Osteoblast (primary cell): ENCODE results near the gene GLCCI1. TPM values are rescaled to one million over a fixed set of nuclear protein-coding genes. Genes with fewer than 3 reads are reported as not detected.
A peak's percentile ranks its signal among the peaks of the same experiment; 100 is the strongest.

Experiments
- DNase-seq: peaks from one replicate; pipeline ENCODE4 v3.0.0; 2011; ENCODE audit warnings: low spot score, mixed read lengths; ENCODE audit not compliant: insufficient read length; ENCODE audit errors: missing footprints
- H2AFZ ChIP-seq: 2 replicates; pipeline ENCODE4 v1.6.0; 2011; ENCODE audit warnings: mild to moderate bottlenecking, low read length
- H3K27ac ChIP-seq: 2 replicates; pipeline ENCODE4 v1.5.1; 2011; ENCODE audit warnings: mild to moderate bottlenecking, low read depth, low read length, moderate library complexity
- H3K27me3 ChIP-seq: 2 replicates; pipeline ENCODE4 v1.6.0; 2012; ENCODE audit warnings: mild to moderate bottlenecking, control low read depth, inconsistent platforms, low read length, moderate library complexity; ENCODE audit not compliant: insufficient read depth
- H3K36me3 ChIP-seq: 2 replicates; pipeline ENCODE4 v1.5.1; 2011; ENCODE audit warnings: mild to moderate bottlenecking, low read length, control low read depth, moderate library complexity; ENCODE audit not compliant: insufficient read depth
- H3K4me1 ChIP-seq: 2 replicates; pipeline ENCODE4 v1.5.1; 2011; ENCODE audit warnings: mild to moderate bottlenecking, low read length, control low read depth, moderate library complexity; ENCODE audit not compliant: insufficient read depth
- H3K4me2 ChIP-seq: 2 replicates; pipeline ENCODE4 v1.6.0; 2011; ENCODE audit warnings: mild to moderate bottlenecking, low read length; ENCODE audit not compliant: insufficient read depth
- H3K4me3 ChIP-seq: fragments of 200-600 bp; sonication (generic); 3 replicates; pipeline ENCODE4 v1.5.1; 2012; ENCODE audit warnings: mild to moderate bottlenecking, low read length, inconsistent platforms; ENCODE audit not compliant: insufficient read depth
- H3K79me2 ChIP-seq: 2 replicates; pipeline ENCODE4 v1.6.0; 2012; ENCODE audit warnings: mild to moderate bottlenecking, low read length, control low read depth, inconsistent platforms; ENCODE audit not compliant: insufficient read depth
- H3K9me3 ChIP-seq: 2 replicates; pipeline ENCODE4 v1.5.1; 2011; ENCODE audit warnings: low read depth, low read length, control low read depth
- H4K20me1 ChIP-seq: 2 replicates; pipeline ENCODE4 v1.6.0; 2012; ENCODE audit warnings: mild to moderate bottlenecking, low read length, control low read depth; ENCODE audit not compliant: insufficient read depth
- CTCF ChIP-seq: IDR thresholded peaks from 2 replicates; pipeline ENCODE4 v1.5.1; 2011; ENCODE audit warnings: mild to moderate bottlenecking, low read depth, low read length, moderate library complexity; ENCODE audit errors: extremely low read depth
- total RNA-seq: library from RNA; depleted of rRNA; stranded (reverse); fragments of >200 nt; gene quantifications from 2 replicates; pipeline ENCODE4 v1.2.3, GENCODE V29; 2012

GLCCI1 gene
- total RNA-seq, 1 donor: 10.1 TPM

DNA sequence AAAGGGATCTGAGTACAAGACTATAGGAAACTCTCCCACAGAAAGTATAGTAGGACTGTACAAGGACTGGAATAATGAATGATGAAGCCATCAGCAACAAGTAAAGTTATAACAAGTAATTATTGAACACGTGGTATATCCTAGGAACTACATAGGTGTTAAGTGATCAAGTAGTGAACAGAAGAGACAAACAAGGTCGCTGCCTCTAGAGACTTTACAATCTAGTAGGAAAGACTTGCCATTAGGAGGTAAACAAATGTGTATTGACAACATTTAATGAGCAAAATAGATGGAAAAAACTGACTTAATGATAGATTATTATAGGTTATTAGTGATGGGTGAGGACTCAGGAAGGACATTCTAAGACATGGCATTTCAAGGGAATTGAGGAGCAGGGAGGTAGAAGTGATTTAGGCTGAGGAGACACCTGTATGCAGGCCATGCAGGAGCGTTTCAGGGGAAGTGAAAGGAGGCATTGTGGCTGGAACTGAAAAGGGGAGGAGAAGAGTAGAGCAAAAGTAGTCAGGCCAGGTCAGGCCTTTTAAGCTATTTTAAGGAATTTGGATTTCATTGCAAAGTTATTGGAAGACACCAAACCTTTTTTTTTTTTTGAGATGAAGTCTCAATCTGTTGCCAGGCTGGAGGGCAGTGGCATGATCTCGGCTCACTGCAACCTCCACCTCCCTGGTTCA is 8.5 kb upstream of the GLCCI1 start:
- H3K4me2 ChIP-seq: no peak overlapping the region
- no peak overlapping the region for H2AFZ ChIP-seq
- DNase-seq: no peak
- H3K79me2 ChIP-seq: no peaks in the 10 kb centered on the region
- no peaks in the 10 kb centered on the region for H4K20me1 ChIP-seq
- peaks cover 22% of the 10 kb centered on the region for H3K4me1 ChIP-seq
- no peaks in the 10 kb centered on the region for H3K36me3 ChIP-seq
- no peak overlapping the region for H3K27ac ChIP-seq
- TF ChIP-seq CTCF: no peak
- H3K4me3 ChIP-seq: no peak overlapping the region
- no peaks in the 10 kb centered on the region for H3K9me3 ChIP-seq
- no peaks in the 10 kb centered on the region for H3K27me3 ChIP-seq

DNA sequence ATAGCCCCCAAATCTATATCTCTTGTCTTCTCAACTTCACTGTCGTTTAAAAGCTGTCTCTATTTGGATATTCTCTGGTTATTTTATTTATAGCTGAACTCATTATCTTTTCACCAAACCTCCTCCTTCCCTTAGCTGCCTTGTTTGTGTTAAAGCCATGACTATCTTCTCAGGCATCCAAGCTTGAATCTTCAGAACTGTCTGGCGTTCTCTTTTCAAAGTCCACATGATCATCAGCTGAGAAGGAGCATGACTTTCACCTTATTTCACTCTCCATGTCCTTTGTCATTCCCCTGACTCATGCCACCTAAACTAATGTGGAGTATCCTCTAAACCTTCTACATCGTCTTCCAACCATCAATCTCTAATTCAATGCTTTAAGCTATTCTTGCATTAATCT is 5.7 kb upstream of the GLCCI1 start:
- H2AFZ ChIP-seq: peak overlapping the region; percentile 16
- TF ChIP-seq CTCF: no peak
- no peaks in the 10 kb centered on the region for H3K79me2 ChIP-seq
- H4K20me1 ChIP-seq: no peaks in the 10 kb centered on the region
- H3K36me3 ChIP-seq: no peaks in the 10 kb centered on the region
- peaks cover 13% of the 10 kb centered on the region for H3K4me1 ChIP-seq
- peak overlapping the region; percentile 24 for H3K4me2 ChIP-seq
- H3K9me3 ChIP-seq: no peaks in the 10 kb centered on the region
- no peak overlapping the region for H3K4me3 ChIP-seq
- no peaks in the 10 kb centered on the region for H3K27me3 ChIP-seq
- peak; percentile 82 for DNase-seq
- no peak overlapping the region for H3K27ac ChIP-seq

DNA sequence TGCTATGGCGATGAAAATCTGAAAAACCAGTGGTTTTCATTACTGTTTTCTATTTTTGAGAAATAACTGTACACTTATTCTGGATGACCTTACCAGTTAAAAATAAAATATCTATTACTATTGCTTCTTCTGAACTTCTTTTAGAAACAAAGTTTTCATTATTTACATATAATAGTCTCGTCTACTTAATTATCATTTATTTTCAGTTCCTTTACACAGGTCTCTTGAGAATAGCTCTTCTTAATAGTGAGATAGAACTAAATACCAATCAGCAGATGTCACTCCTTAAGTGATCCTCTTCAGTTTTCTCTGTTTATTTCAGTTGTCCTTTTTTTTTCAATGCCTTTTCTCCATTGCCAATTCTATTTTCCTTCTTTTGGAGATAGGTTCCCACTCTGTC is 4.3 kb upstream of the GLCCI1 start:
- no peak overlapping the region for H3K4me3 ChIP-seq
- H3K27me3 ChIP-seq: no peaks in the 10 kb centered on the region
- peaks cover 17% of the 10 kb centered on the region for H3K4me1 ChIP-seq
- no peak overlapping the region for H2AFZ ChIP-seq
- H3K9me3 ChIP-seq: no peaks in the 10 kb centered on the region
- no peaks in the 10 kb centered on the region for H3K36me3 ChIP-seq
- H3K27ac ChIP-seq: no peak overlapping the region
- no peaks in the 10 kb centered on the region for H3K79me2 ChIP-seq
- H4K20me1 ChIP-seq: no peaks in the 10 kb centered on the region
- no peak for TF ChIP-seq CTCF
- H3K4me2 ChIP-seq: no peak overlapping the region
- DNase-seq: no peak

DNA sequence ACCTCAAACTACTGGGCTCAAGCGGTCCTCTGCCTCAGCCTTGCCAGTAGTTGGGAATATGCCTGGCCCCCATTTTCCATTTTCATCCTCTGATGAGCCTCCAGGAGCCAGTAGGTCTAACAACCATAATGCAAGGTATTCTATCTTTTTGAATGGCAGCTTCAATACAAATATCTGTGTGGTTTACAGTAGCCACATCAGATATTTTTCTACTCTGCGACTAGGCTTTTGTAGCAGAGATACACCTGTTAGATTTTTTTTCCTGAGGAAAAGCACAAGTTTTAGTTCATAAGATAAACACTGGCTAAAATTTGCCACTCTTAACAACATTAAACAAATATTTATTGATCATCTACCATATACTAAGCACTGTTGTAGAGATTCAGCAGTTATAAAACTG is 3.9 kb upstream of the GLCCI1 start:
- no peaks in the 10 kb centered on the region for H3K36me3 ChIP-seq
- no peak overlapping the region for H3K4me2 ChIP-seq
- TF ChIP-seq CTCF: no peak
- H3K27ac ChIP-seq: no peak overlapping the region
- H3K9me3 ChIP-seq: no peaks in the 10 kb centered on the region
- H3K79me2 ChIP-seq: peaks cover 2% of the 10 kb centered on the region
- no peaks in the 10 kb centered on the region for H3K27me3 ChIP-seq
- no peak overlapping the region for H2AFZ ChIP-seq
- H3K4me3 ChIP-seq: no peak overlapping the region
- DNase-seq: no peak
- H3K4me1 ChIP-seq: peaks cover 17% of the 10 kb centered on the region
- H4K20me1 ChIP-seq: no peaks in the 10 kb centered on the region
